GM18858 (cell line): ENCODE data around the gene BPIFB3.

Experiments
- ATAC-seq: cut with Tn5 transposase; IDR thresholded peaks from one replicate; pipeline ENCODE4 v1.9.1; 2021; ENCODE audit not compliant: unreplicated experiment

The BPIFB3 gene

GRCh38 chr20:33053291-33054106 lies at the start of gene BPIFB3:
BPIFB3 (plus strand) TSS chr20:33053903; CDS start chr20:33055436, 1,533 bp downstream.
- ATAC-seq = no peak

GRCh38 chr20:33004141-33004751 lies 49.5 kb upstream of the BPIFB3 start, which contains the start of gene SUN5:
SUN5 (minus strand) TSS chr20:33004433; CDS start chr20:33004340, 93 bp downstream.
- no peak for ATAC-seq

GRCh38 chr20:33005132-33005566 lies 48.6 kb upstream of the BPIFB3 start:
- no peak for ATAC-seq

GRCh38 chr20:33005908-33006775 lies 47.6 kb upstream of the BPIFB3 start:
- no peak for ATAC-seq

GRCh38 chr20:33006776-33007375 lies 46.8 kb upstream of the BPIFB3 start:
- no peak for ATAC-seq

- ATAC-seq = no peak
Observed at GRCh38 chr20:33007376-33008335, 46.0 kb upstream of the BPIFB3 start, which contains the start of gene BPIFB2. BPIFB2 (plus strand) TSS chr20:33007704; CDS start chr20:33008575, 871 bp downstream.

GRCh38 chr20:33008336-33009213 lies 45.1 kb upstream of the BPIFB3 start:
- ATAC-seq = no peak

- no peak for ATAC-seq
Observed at GRCh38 chr20:33009214-33010132, 44.2 kb upstream of the BPIFB3 start.

GRCh38 chr20:33010133-33010504 lies 43.6 kb upstream of the BPIFB3 start:
- no peak for ATAC-seq

- no peak for ATAC-seq
Observed at GRCh38 chr20:33010674-33011449, 42.8 kb upstream of the BPIFB3 start.

GRCh38 chr20:33012327-33013189 lies 41.1 kb upstream of the BPIFB3 start:
- no peak for ATAC-seq

- no peak for ATAC-seq
Observed at GRCh38 chr20:33013701-33014326, 39.9 kb upstream of the BPIFB3 start.

- no peak for ATAC-seq
Observed at GRCh38 chr20:33014336-33015113, 39.2 kb upstream of the BPIFB3 start.

- no peak for ATAC-seq
Observed at GRCh38 chr20:33015114-33015484, 38.6 kb upstream of the BPIFB3 start.
